GM04504 (cell line): ENCODE measurements around the gene LDHAL6A.
"Not testable (repeated sequence)": the region's sequence is repeated elsewhere in the genome, so short reads cannot be mapped to it uniquely, and the experiment has no call there.

Experiments
- DNase-seq: peaks from one replicate; pipeline ENCODE4 v3.0.0-alpha.2; 2012; ENCODE audit warnings: low read depth

Gene LDHAL6A

DNA sequence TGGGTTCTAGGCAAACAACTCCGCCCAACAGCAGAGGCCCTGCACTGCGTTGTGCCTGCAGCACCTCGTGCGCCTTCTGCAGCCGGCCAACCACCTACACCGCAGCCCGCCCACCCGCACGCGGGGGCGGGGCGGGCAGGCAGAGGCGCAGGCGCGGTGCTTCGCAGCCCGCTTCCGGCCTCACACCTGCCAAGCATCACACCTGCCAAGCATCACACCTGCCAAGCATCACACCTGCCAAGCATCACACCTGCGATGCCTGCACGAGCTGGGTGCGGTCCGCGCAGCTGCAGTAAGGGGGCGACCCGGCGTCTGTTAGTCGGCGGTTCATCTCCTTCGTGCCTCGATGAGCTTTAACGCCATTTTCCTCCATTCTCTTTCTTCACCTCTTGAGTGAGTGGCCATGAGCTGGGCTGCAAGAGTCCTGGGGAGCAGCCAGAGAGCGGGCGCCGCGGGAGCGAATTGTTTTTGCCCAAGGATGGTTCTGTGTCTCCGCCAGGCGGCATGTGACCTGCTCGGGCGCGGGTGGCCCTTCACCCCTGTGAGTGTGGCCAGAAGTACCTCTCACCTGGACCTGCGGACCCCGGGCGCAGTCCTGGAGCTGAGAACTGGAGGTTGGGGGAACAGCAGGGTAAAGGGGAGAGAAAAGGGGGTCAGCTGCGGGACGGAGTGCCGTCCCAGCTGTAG lies at the start of gene LDHAL6A:
LDHAL6A (plus strand) TSS at position 171 of the 687 bp plus-strand sequence. CDS start 825 bp downstream, outside the sequence.
- DNase-seq: no peak

DNA sequence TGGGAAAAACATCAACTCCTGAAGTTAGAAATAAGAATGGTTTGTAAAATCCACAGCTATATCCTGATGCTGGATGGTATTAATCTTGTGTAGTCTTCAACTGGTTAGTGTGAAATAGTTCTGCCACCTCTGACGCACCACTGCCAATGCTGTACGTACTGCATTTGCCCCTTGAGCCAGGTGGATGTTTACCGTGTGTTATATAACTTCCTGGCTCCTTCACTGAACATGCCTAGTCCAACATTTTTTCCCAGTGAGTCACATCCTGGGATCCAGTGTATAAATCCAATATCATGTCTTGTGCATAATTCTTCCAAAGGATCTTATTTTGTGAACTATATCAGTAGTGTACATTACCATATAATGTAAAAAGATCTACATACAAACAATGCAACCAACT lies 48.3 kb upstream of the LDHAL6A start:
- DNase-seq: not testable (repeated sequence)

DNA sequence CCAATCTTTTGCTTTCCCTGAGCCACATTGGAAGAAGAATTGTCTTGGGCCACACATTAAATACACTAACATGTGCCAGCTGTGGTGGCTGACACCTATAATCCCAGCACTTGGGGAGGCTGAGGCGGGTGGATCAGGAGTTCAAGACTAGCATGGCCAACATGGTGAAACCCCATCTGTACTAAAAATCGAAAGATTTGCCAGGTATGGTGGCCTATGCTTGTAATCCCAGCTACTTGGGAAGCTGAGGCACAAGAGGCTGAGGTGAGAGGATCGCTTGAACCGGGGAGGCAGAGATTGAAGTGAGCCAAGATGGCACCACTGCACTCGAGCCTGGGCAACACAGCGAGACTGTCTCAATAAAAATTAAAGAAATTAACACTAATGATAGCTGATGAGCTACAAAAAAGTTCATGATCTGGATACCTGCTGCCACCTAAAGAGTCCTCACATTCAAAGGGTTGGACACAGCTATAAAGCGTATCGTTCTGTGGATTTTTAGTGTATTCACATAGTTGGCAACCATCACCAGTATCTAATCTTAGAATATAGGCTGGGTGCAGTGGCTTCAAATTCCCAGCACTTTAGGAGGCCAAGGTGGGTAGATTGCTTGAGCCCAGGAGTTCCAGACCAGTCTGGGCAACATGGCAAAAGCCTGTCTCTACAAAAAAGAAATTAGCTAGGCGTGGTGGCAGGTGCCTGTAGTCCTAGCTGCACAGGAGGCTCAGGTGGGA lies 46.9 kb upstream of the LDHAL6A start:
- DNase-seq: no peak

DNA sequence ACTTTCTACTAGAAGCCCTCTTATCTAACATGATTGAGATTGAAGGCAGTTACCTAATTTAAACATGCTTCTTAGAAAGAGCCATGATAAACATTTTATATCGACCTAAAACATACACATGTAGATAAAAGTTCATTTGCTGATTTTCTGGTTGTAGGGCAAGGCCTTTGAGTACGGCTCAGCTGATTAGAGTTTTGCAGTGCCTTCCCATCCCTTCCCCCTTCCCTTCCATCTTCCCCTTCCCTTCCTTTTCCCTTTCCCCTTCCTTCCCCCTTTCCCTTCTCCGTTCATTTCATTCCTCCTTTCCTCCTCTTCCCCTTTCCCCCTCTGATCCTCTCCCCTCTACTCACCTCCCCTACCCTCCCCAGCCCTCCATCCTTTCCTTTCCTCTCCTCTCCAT lies 39.2 kb upstream of the LDHAL6A start:
- no peak for DNase-seq

DNA sequence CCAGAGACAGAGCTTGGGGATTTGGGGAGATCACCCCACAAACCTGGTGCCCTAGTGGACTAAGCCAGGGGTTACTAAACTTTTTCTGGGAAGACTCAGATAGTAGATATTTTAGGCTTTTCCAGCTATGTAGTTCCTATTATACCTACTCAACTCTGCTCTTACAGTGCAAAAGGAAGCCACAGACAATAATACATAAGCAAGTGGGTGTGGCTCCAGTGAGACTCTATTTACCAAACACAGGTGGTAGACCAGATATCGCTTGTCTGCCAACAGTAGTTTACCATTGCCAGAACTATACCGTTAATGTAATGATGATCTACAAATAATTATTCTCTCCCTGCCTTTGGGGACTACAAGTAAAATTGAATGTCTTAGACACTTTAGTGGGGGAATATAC lies 36.6 kb upstream of the LDHAL6A start:
- DNase-seq: no peak

DNA sequence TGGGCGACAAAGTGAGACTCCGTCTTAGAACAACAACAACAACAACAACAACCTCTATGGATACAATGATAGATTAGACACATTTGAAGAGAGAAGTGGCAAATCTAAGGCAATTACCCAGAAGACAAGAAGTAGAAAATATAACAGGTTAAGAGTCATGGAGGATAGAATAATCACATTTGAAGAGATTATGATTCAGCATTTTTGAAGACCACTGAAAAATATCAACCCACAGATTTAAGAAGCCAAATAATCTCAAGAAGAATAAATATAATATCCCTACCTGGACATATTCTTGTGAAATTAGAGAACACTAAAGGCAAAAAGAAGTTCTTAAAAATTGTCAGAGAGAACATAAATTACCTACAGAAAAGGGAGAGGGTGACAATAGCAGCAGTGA lies 35.6 kb upstream of the LDHAL6A start:
- no peak for DNase-seq

DNA sequence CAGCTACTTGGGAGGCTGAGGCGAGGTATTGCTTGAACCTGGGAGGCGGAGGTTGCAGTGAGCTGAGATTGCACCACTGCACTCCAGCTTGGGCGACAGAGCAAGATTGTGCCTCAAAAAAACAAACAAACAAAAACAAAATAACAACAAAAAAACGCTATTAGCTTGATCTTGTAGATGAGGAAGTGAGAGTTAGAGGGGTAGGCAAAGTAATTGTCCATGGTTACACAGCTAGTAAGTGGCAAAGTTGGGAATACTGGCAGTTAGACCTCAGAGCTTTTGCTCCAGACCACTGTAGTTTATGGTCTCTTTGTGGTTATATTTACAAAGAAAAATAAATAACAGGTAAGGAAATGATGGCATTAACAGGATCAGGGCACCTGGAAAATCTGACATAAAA lies 28.4 kb upstream of the LDHAL6A start:
- no peak for DNase-seq

DNA sequence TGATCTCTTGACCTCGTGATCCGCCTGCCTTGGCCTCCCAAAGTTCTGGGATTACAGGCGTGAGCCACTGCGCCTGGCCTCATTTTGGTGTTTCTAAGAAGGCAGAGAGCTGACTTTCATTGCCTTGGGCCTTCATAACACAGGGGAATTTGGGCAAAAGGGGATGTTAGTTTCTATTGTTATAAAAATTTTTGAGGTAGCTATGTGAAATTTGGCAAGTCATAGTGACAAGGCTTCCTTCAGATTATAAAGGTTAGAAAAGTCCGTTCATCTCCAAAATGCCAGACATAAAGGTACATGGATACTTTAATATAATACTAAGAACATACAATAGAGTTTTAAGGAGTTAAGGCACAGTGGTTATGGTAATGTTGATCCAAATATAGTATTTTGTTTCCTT lies 26.3 kb upstream of the LDHAL6A start:
- DNase-seq: no peak

DNA sequence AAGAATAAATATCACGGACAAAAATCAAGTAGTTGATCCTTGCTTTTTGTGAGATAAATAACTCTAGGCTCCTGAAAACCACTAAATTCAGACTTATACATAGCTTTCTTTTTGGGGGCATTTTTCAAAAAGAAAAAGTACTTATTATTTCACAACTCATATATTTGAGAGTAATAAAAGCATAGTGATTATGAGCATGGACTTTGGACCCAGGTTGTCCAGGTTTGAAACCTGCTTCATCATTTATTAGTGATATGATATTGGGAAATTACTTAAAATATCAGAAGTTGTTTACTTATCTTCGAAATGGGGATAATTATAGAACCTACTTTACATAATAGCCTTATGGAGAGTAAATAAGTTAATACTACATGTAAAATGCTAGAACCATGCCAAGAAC lies 17.0 kb upstream of the LDHAL6A start:
- DNase-seq: no peak

DNA sequence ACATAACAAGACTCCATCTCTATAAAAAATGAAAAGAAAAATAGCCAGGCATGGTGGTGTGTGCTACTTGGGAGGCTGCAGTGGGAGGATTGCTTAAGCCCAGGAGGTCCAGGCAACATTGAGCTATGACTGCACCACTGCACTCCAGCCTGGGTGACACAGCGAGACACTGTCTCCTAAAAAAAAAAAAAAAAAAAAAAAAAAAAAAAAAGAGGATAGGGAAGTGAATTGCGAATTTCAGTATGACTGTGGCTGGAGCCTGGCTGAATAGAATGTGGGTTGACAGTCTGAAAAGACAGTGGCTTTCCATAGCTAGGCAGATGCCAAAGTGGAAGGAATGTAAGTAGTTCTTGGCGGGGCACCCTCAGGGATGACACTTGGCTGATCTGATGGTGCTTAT lies 6.4 kb upstream of the LDHAL6A start:
- no peak for DNase-seq

DNA sequence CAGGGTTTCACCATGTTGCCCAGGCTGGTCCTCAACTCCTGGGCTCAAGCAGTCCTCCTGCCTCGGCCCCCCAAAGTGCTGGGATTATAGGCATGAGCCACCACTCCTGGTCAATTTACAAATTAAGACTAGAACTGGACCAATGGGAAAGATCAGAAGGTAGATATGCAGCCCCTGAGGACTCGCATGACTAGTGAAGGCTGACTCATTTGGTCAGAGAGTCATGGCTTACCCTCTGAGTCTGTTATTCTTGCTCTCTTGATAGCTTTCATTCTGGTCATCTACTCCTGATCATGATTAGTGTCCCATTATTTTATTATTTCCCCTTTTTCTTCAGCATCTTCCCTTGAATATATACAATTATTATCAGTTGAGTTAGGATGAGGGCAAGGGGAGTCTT lies 2.7 kb upstream of the LDHAL6A start:
- peak; percentile 3 for DNase-seq

DNA sequence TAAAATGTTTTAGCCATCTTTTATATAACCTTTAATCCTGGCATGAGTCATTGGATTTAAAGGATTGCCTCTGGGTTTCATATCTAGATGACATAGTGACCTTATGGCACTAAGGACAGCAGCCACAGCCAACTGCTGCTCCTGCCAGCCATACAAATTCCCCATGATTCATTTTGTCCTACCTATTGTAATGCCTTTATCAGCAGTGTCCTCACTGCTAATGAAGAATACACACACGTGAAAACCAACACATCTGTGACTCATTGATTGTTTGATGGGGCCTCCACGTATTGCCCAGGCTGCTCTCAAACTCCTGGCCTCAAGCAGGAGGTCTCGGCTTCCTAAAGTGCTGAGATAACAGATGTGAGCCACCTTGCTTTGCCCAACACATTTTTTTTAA lies 1.8 kb downstream of the LDHAL6A start:
- DNase-seq: no peak

DNA sequence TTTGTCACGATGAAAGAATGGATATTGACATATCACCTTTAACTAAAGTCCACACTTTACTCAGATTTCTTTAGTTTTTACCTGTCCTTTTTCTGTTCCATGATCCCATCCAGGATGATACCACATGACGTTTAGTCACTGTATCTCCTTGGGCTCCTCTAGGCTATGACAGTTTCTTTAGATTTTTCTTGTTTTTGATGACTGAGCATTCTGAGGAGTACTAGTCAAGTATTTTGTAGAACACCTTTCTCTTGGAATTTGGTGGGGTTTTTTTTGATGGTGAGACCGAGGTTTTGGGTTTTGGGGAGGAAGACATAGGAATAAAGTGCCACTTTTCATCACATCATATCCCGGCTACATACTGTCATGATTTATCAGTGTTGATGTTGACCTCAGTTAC lies 4.0 kb downstream of the LDHAL6A start:
- DNase-seq: no peak

DNA sequence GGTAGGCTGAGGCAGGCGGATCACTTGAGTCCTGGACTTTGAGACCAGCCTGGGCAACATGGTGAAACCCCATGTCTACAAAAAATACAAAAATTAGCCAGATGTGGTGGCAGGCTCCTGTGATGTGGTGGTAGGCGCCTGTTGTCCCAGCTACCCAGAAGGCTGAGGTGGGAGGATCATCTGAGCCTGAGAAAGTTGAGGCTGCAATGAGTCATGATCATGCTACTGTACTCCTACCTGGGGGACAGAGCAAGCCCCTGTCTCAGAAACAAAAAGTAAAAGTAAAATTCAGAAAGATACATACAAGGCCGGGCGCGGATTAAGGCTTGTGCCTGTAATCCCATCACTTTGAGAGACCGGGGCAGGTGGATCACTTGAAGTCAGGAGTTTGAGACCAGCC lies 6.3 kb downstream of the LDHAL6A start:
- no peak for DNase-seq

DNA sequence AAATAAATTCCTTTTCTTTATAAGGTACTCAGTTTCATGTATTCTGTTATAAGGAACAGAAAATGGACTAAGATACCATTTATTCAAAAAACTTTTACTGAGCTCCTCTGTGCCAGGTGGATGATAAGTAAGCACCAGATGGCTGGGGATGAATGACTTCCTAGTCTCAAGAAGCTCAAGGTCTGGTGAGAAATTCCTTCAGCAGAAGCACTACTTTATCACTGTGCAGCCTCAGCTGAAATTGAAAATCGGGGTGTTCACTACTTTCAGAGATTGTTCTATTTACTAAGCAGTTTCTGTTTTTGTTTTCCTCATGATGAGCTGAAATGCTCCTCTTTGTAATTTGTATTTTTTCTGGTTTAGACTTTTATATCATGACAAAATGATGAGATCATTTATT lies 7.8 kb downstream of the LDHAL6A start:
- DNase-seq: no peak

DNA sequence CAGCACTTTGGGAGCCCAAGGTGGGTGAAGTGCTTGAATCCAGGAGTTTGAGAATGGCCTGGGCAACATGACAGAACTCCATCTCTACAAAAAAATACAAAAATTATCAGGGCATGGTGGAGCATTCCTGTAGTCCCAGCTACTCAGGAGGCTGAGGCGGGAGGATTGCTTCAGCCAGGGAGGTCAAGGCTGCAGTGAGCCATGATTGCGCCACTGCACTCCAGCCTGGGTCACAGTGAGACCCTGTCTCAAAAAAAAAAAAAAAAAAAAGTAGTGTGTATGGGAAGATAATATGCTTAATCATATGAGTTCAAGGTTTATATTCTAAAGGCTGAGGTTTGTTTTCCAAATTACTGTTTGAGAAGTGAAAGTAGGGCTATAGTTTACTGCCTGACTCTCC lies 10.7 kb downstream of the LDHAL6A start:
- DNase-seq: no peak

DNA sequence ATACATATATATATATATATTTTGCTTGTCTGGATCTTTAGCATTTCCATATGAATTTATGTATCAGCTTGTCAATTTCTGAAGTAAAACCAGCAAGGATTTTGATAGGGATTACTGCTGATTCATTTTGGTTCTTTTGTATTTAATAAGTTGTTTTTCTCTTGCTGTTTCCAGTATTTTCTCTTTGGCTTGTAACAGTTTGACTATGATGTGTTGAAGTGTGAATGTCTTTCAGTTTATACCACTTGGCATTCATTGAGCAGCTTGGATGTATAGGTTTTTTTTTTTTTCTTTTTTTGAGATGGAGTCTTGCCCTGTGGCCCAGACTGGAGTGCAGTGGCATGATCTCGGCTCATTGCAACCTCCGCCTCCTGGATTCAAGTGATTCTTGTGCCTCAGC lies 12.4 kb downstream of the LDHAL6A start:
- no peak for DNase-seq

DNA sequence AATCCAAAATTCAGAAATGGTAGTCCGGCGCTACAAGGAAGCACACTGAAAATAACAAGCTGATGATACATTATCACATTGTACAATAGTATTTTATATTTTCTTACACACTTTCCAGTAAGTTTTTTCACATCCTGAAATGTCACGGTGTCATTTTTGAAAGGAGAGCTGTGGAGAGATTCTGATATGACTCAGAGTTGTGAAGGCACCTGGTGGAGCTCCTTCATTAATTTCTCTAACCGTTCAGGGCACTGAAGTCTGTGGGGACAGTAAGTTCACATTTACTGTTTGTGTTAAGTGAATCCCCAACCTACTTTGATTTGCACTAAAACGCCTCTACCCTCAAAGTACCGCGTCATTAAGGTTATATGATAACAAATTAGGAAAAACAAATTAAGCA lies 13.3 kb downstream of the LDHAL6A start:
- no peak for DNase-seq

DNA sequence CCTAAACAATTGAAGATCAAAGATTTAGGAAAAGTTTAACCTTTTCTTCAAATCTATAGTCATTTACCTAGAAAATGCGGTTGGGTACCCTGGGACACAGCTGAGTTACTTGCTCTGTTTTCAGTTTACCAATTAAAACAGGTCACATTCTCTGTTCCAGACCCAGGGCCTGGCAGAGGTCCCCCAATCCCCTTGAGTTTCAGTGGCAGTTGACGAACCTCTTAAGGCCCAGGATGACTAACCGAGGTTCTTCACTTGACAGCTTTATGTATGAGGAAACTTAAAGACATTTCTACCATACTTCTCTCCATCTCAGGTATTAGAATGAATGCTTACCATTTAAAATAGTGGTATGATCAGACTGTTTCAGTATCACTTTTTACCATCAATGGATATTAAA lies 16.3 kb downstream of the LDHAL6A start:
- no peak for DNase-seq

DNA sequence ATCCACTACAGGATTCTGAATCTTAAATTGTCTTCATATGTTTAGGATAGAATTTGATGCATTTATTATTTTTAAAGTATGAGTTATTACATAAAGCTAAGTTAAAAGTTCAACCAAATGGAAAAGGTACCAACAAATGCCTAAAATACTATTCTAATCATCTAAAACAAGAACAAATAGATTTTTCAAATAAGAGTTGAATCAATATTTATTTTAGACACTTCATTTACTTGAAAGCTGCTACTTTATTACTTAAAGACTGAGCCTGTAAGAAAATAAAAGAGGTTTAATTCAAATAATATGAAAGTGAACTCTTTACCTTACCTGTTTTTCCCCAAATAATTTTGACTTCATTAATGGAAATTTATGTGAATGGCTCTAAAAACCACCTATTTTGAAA lies 16.9 kb downstream of the LDHAL6A start:
- DNase-seq: no peak

DNA sequence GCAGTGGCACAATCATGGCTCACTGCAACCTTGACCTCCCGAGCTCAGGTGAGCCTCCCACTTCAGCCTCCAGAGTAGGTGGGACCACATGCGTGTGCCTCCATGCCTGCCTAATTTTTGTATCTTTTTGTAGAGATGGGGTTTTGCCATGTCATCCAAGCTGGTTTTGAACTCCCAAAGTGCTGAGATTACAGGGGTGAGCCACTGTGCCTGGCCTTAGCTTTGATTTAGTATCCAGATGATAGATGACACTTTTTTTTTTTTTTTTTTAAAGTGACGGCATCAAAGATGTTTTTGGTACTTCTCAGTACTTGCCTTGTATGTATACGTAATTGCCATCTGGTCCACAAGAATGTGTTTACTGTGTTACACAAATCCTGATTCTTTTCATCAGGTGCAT lies 23.4 kb downstream of the LDHAL6A start:
- no peak for DNase-seq

DNA sequence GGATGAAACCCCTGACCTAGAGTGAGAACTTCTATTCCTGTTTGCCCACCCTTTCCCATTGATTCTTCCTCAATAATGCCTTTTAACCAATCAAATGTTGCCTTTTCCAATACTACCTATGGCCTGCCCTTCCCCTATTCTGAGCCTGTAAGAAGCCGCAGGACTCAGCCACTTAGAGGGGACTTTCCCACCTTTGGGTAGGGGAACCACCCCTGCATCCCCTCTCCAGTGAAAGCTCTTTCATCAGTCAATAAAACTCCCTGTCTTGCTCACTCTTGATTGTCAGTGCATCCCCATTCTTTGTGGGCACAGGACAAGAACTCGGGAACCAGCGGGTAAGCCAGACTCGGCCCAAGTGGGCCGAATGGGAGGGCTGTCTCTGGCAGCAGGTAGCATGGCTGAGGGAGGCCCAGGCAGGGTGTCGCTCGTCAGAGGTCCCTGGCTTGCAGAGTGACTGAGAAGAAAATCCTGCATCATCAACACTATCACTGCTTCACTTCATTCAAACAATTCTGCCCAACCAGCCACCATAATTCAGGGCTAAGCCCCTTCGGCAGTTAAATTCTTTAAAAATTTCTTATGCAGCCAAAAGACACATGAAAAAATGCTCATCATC lies 30.4 kb downstream of the LDHAL6A start:
- DNase-seq: no peak

DNA sequence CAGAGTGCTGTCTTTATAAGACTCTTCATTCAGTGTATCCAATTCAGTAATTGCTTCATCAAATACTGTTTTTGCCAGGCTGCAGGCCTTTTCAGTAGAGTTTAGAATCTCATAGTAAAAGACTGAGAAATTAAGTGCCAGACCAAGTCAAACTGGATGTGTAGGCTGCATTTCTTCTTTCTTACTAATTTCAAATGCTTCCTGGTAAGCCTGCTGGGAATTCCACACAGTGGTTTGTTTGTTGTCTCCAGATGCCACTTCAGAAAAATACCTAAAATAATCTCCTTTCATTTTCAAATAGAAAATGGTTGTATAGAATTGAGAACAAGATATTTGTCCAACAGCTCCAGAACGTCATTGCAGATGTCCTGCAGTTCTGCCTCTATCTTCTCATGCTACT lies 34.7 kb downstream of the LDHAL6A start:
- peak; percentile 5 for DNase-seq
